T-helper 1 cell treated with Interleukin-12 subunit alpha and Interleukin-12 subunit beta and Interleukin-4 antibody, amounts not matched to agents 30 ng/mL and 1 ng/mL, for 36 hours (primary cell): ENCODE results near the gene CENPF. TPM values are rescaled to one million over a fixed set of nuclear protein-coding genes. Genes with fewer than 3 reads are reported as not detected.
"Not testable (repeated sequence)": the region's sequence is repeated elsewhere in the genome, so short reads cannot be mapped to it uniquely, and the experiment has no call there.

Source experiments
- intact Hi-C: fragments of 100-400 bp; cut with micrococcal nuclease; formaldehyde crosslinking; loops from one replicate; pipeline ENCODE4 v1.15.1; 2024
- total RNA-seq: library from RNA; stranded (reverse); gene quantifications from 2 replicates; pipeline ENCODE4 v1.2.3, GENCODE V29; 2022

Gene CENPF
- total RNA-seq, 1 donor from 2014 or later = 78.4 TPM

DNA sequence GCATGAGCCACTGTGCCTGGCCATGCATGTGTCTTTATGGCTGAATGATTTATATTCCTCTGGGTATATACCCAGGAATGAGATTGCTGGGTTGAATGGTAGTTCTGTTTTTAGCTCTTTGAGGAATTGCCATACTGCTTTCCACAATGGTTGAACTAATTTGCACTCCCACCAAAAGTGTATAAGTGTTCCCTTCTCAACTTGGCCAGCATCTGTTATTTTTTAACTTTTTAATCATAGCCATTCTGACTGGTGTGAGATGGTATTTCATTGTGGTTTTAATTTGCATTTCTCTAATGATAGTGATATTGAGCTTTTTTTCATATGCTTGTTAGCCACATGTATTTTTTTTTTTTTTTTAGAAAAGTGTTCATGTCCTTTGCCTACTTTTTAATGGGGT is 7.1 kb downstream of the CENPF start:
- intact Hi-C loops = not testable (repeated sequence)

DNA sequence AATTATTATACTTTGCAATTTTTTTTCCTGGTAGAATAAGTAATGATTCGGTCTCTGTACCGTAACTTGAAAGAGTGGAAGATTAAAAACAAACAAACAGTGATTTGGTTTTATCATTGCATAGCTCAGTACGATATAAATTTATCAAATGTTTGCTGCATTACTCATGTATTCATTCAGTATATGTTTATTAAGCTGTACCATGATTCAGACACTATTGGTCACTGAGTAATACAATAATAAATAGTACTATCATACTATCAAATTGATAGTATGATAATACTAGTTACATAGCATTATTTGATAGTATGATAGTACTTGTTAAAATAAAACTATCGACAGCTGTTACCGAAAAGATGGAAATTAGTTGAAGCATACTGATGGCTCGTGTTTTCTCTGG is 12.1 kb downstream of the CENPF start:
- intact Hi-C loops = loop anchor here (5.0 kb wide), 1 partner anchor 333 kb away; the partner anchor contains the start of gene SMYD2

DNA sequence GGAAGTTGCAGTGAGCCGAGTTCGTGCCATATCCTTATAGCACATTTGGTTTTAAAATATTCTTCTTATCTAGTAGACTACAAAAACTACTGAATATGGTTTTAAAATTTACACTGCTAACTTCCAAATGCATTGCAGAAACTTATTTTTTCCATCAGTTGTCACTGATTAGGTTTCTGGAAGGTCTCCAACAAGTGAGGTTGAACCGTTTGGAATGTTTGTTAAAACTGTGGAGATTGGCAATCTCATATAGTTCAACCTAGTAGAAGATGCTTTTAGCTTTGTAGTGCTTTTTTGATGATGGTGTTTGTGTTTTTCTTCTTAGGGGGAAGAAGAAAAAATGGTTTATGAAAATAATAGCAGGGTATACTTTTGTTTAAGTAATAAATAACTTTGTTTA is 12.9 kb downstream of the CENPF start:
- intact Hi-C loops = loop anchor here (5.0 kb wide), 1 partner anchor 334 kb away; the partner anchor contains the start of gene SMYD2

DNA sequence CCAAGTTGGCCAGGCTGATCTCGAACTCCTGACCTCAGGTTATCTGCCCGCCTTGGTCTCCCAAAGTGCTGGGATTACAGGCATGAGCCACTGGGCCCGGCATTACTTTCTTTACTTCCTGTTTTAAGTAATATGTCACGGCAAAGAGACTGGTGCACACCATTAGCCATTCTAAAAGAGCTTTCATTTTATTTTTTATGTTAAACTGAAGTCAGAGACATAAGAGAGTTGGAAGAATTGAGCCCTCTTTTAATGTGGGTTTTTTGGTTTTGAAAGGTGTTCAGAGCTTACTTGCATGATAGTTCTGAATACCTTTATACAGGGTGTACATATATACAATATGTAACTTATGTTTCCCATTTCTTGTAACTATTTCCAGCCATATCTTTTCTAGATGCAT is 14.3 kb downstream of the CENPF start:
- intact Hi-C loops = loop anchor here (1.0 to 5.0 kb wide), 2 partner anchors 11 to 335 kb away; partner anchors contain the start of gene SMYD2

DNA sequence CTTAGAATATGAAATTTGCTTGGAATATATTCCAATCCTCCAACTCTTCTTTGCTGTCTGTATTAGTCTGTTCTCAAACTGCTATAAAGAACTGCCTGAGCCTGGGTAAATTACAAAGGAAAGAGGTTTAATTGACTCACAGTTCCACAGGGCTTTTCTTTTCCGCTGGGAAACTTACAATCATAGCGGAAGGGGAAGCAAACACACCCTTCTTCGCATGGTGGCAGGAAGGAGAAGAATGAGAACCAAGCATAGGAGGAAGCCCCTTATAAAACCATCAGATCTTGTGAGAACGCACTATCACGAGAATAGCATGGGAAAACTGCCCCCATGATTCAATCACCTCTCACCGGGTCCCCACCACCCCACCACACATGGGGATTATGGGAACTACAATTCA is 14.8 kb downstream of the CENPF start:
- intact Hi-C loops = loop anchor here (1.0 to 5.0 kb wide), 2 partner anchors 10 to 336 kb away; partner anchors contain the start of gene SMYD2

DNA sequence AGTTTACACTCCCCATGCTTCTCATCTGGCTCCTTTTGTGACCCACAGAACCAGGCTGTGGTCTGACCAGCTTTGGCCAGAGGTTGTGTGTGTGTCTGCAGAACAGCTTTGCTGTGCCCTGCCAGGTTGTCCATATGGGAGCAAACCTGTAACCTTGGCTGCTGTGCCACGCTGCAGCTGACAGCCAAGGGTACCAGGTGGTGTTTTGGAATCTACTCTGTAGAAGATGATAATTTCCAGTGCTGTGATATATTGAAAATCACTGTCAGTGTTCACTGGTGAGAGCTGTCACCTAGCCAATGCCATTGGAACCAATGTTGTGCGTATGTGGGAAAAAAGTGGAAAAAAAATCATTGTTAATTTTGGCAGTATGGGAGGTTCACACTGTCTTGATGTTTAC is 18.2 kb downstream of the CENPF start:
- intact Hi-C loops = loop anchor here (10.0 kb wide), 1 partner anchor 214 kb away; no protein-coding TSS in a partner anchor

DNA sequence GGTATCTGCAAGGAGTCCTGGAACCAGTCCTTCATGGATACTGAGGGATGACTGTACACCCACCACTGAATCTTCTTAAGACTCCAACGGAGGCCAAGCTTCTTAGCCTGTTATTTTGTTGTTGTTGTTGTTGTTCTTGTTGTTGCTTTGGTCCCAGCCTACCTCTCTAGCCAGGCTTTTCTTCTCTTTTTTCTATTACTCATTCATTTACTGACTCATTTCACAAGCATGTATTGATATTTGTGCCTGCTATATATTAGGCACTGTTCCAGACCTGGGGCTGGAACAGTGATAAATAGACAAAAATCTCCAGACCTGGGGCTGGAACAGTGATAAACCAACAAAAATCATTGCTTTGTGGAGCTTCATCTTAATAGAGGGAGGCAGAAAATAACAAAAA is 20.4 kb downstream of the CENPF start:
- intact Hi-C loops = loop anchor here (10.0 kb wide), 1 partner anchor 211 kb away; no protein-coding TSS in a partner anchor

DNA sequence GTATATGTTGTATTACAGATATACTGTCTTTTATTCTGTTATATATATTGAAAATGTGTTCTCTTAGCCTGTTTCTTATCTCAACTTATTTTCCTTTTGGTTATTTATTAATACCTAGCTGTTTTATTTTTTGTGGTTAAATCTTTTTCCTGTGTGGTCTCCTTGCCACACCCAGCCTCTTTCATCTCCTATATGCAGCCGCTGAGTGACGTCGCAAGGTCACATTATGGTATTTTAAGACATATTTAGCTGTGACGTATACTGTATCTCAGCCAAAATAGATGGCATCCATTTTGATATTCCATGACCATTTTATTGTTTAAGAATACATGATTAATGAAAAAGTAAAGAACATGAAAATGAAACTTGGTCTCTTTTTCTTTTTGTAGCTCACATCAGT is 29.1 kb downstream of the CENPF start:
- intact Hi-C loops = no loop called here

DNA sequence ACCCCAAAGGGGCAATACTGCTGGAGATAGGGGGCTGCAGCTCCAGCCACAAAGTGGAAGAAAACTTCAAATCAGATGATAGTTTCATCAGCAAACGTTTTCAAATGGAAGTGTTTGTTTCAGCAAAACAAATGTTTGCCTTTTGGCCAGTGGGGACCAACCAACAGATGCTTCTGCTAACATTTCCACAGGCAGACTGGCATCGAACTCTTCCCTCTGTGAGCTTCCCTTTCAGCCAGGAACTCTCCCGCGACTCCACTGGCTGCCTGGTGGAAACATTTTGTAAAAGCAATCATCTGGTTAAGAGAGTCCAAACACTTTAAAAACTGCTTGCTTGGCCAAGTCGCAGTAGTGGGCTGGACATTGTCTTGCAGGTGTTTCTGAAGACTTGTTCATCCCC is 30.7 kb downstream of the CENPF start:
- intact Hi-C loops = no loop called here

DNA sequence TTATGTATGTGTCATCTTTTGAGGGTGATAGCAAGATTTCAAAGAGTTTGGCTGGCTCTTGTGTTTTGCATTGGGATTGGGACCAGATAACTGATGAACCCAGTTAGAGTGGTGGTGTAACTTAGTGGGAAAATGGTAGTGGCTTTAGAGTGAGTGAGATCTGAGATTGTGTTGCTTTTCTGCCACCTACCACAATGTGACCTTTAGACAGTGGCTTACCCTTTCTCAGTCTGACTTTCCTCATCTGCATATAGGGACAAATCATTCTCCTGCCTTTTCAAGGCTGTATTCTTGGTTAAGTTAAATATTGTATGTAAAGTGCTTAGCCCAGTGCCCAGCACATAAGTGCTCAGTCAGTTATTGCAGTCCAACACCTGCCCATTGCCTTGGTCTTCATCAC is 31.3 kb downstream of the CENPF start:
- intact Hi-C loops = no loop called here

DNA sequence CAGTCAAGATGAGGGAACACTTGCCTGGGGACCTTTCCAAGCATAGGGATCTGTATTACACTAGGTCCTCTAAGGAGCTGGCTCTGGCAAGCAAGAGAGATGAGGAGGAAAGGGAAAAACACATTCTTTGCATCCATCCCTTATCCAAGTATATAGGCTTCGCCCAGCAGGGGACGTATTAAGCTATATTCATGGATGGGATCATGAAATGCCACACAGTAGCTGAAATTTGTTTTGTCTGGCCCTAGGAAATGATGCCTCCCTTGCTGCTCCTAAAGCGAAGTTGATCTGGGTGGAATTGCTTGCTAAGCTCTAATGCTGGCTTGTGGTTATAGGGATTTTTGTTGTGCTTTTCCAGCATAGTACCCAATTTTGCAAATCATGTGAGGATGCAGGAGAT is 32.1 kb downstream of the CENPF start:
- intact Hi-C loops = no loop called here

DNA sequence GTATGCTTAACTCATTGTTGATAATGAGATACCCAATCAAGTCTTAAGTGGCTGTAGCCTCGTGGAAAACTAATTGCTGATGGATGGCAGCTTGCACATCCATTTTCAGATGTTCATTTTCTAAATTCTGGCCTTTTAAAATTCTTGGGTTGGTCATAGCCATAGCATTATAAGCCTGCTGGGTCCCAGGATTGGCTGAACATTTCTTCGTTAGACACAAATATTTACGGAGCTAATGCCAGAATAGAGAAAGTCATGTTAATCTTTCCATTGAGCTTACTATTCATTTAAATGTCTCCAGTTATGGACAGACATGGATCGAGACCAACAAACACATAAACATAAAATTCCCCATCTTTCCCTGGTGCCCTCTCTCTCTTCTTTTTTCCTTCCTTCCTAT is 32.5 kb downstream of the CENPF start:
- intact Hi-C loops = no loop called here

DNA sequence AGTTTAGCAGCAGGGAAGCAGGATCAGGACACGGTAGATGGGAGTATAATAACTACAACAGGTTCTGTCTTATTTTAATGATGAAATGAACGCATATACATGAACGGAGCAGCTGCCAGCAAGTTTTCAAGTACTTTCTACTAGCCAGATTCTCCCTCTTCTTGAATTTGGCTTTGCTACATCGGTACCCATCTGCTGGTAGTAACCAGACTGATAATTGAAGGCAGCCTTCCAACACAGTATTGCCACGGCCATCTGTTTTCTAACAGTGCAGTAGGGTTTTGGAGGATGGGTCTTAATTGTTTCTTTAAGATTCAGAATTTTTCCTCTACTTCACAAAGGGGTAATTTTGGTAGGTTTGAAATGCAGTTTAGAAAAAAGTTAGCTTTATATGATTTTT is 33.4 kb downstream of the CENPF start:
- intact Hi-C loops = loop anchor here (2.0 kb wide), 1 partner anchor 422 kb away; no protein-coding TSS in a partner anchor

DNA sequence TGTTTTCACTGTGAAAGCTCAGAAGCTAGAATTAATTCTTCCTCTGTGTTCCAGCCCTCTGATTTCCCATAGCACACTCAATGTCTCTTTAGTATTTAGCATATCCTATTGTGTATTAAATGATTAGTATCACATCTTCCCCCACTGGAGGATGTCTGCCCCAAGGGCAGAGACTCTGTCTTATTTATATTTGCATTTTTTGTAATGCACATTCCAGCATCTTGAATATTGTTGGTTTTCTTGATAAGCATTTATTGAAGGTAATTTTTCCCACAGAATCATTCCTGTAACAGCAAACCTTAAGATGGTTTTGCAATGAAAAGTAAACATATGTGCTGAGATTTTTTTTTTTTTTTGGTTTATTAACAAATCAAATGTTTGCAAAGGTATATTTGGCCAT is 34.1 kb downstream of the CENPF start:
- intact Hi-C loops = loop anchor here (1.0 to 2.0 kb wide), 3 partner anchors 9 to 422 kb away; partner anchors contain the start of gene CENPF

DNA sequence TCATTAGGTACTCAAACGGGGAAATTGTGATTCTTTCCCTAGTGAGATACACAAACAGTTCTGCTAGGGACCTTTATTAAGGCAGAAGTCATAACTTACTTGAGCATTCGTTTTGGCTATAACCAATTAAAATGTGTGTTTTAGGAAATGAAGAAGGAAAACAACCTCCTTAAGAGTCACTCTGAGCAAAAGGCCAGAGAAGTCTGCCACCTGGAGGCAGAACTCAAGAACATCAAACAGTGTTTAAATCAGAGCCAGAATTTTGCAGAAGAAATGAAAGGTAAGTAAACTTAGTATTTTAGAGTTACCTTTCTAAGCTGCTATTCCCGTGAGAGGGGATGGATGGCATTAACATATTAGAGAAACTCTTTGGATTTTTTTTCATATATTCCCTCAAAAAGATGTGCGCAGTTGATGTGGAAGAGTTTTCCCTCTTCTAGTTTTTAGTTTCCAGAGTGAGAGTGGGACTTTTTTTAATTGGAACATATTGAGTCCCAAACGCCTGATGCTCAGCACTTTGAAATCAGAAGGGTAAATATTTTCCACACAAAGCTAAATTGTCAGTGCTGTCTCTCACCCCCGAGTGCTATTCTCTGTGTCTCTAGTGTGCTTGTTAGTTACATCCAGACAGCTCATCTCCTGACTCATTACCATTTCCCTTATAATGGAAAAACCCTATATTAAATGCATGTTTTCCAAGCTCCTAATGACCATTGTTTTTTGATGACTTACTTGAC is 34.9 kb downstream of the CENPF start:
- intact Hi-C loops = loop anchor here (1.0 to 2.0 kb wide), 3 partner anchors 10 to 423 kb away; partner anchors contain the start of gene CENPF

DNA sequence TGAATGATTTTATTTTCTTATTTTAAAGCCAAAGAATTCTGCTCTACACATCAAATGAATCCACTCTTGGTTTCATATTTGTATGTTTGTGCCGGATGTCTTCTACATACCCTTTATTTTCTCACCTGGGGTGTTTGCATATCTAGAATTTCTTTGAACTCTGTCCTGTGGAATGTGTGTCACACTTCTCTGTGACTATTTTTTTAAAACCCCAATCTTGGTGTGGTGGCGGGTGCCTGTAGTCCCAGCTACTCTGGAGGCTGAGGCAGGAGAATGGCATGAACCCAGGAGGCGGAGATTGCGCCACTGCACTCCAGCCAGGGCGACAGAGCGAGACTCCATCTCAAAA is 35.4 kb downstream of the CENPF start:
- intact Hi-C loops = no loop called here

DNA sequence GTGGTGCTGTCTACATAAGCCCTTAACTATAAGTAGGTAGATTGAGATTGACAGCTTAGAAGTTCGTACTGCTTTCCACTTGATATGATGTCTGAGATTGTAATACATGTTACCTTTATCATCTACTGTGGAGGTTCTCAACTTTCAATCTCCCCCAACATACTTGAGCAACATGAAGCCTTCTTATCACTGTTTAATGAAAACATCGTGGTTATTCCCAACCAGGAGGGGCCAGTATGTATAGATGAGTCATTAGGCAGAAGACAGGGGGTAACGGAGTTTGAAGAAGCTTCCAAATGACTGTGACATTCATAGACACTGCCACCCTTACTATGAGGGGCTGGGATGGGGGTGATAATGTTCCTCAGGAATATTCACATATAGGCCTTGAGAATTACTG is 36.0 kb downstream of the CENPF start:
- intact Hi-C loops = no loop called here

DNA sequence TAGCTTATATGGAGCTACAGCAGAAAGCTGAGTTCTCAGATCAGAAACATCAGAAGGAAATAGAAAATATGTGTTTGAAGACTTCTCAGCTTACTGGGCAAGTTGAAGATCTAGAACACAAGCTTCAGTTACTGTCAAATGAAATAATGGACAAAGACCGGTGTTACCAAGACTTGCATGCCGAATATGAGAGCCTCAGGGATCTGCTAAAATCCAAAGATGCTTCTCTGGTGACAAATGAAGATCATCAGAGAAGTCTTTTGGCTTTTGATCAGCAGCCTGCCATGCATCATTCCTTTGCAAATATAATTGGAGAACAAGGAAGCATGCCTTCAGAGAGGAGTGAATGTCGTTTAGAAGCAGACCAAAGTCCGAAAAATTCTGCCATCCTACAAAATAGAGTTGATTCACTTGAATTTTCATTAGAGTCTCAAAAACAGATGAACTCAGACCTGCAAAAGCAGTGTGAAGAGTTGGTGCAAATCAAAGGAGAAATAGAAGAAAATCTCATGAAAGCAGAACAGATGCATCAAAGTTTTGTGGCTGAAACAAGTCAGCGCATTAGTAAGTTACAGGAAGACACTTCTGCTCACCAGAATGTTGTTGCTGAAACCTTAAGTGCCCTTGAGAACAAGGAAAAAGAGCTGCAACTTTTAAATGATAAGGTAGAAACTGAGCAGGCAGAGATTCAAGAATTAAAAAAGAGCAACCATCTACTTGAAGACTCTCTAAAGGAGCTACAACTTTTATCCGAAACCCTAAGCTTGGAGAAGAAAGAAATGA is 37.6 kb downstream of the CENPF start:
- intact Hi-C loops = no loop called here

DNA sequence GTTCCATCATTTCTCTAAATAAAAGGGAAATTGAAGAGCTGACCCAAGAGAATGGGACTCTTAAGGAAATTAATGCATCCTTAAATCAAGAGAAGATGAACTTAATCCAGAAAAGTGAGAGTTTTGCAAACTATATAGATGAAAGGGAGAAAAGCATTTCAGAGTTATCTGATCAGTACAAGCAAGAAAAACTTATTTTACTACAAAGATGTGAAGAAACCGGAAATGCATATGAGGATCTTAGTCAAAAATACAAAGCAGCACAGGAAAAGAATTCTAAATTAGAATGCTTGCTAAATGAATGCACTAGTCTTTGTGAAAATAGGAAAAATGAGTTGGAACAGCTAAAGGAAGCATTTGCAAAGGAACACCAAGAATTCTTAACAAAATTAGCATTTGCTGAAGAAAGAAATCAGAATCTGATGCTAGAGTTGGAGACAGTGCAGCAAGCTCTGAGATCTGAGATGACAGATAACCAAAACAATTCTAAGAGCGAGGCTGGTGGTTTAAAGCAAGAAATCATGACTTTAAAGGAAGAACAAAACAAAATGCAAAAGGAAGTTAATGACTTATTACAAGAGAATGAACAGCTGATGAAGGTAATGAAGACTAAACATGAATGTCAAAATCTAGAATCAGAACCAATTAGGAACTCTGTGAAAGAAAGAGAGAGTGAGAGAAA is 38.4 kb downstream of the CENPF start:
- intact Hi-C loops = no loop called here

DNA sequence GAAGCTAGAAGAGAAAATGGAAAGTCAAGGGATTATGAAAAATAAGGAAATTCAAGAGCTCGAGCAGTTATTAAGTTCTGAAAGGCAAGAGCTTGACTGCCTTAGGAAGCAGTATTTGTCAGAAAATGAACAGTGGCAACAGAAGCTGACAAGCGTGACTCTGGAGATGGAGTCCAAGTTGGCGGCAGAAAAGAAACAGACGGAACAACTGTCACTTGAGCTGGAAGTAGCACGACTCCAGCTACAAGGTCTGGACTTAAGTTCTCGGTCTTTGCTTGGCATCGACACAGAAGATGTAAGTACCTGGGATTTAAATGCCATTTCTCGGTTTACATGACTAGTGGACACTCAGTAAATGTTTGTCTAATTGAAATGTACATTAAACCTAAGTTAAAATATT is 40.0 kb downstream of the CENPF start:
- intact Hi-C loops = no loop called here

DNA sequence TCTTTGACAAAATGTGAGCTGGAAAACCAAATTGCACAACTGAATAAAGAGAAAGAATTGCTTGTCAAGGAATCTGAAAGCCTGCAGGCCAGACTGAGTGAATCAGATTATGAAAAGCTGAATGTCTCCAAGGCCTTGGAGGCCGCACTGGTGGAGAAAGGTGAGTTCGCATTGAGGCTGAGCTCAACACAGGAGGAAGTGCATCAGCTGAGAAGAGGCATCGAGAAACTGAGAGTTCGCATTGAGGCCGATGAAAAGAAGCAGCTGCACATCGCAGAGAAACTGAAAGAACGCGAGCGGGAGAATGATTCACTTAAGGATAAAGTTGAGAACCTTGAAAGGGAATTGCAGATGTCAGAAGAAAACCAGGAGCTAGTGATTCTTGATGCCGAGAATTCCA is 42.7 kb downstream of the CENPF start:
- intact Hi-C loops = no loop called here

DNA sequence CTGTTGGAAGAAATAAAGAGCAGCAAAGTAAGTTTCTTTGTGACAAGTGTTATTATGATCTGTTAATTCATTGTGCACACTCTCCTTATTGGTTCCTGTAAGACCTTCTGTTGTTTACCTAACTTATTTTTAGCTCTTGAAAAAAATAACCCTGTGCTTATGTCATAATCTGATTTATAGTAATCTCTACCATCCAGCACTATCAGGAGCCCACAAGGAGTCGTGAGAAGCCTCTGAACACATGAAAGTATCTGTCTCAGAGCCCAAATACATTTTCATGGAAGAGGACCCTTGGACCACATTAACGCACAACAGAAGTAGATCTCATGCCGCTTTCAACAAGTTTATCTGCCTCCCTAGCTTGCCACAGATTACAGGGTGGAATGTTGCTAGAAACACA is 45.8 kb downstream of the CENPF start:
- intact Hi-C loops = no loop called here
